ENCODE results near the gene TMEM176B.
"Not testable (repeated sequence)": the region's sequence is repeated elsewhere in the genome, so short reads cannot be mapped to it uniquely, and the experiment has no call there.

The TMEM176B gene

GRCh38 chr7:150788474-150789269, 11.5 kb downstream of the TMEM176B start:
- peak; percentile 5 for DNase-seq

GRCh38 chr7:150787321-150788281, 12.6 kb downstream of the TMEM176B start:
- DNase-seq, result peak; percentile 15

DNA sequence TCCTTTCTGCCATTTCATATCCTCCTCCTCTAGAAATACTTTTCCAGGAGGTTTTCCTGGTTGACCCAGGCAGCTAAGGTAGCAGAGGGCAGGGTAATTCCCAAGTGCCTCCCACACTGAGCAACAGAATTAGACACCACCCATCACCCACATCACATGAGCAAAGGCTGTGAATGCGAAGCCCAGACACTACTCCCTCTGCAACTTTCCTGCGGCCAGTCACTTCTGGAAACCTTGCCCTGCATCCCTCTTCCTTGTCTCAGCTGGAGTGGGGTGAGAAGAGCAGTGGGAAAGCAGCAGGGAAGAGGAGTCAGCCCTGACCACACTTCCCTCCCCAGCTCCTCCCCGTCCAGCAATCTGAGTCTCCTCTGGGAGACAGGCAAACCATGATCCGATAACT, 15.2 kb downstream of the TMEM176B start:
- DNase-seq, result no peak

- no peak for DNase-seq
Observed at GRCh38 chr7:150784120-150784736, 15.9 kb downstream of the TMEM176B start.

- no peak for DNase-seq
Observed at GRCh38 chr7:150781961-150782360, 18.2 kb downstream of the TMEM176B start.

GRCh38 chr7:150781103-150781502, 19.1 kb downstream of the TMEM176B start:
- DNase-seq, result no peak

- DNase-seq, result no peak
Observed at GRCh38 chr7:150780292-150780691, 19.9 kb downstream of the TMEM176B start.

DNA sequence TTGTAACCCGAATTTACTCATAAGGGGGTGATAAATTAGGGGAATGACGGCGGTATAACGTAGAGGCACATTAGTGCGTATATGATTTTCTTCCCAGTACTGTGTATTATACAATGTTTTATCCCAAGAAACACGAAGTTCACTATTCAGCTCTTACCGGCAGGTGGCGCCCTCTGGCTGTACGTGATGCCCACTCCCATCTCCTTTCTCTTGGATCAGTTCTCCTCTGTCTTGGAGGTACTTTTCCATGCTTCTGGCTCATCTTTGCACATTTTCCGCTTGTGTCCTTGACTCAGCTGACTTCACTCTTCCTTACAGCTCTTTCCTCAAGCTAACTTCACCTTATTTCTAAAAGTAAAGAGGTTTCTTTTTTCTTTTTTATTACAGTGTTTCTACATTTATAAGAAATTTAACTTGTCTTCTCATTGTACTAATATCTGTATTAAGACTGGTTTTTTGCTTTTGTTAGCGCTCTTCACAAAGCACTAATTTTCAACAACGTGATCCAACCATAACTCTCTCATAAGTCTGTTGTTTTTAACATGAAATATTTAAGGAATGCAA, 21.3 kb downstream of the TMEM176B start:
- peak; percentile 70 for DNase-seq

DNA sequence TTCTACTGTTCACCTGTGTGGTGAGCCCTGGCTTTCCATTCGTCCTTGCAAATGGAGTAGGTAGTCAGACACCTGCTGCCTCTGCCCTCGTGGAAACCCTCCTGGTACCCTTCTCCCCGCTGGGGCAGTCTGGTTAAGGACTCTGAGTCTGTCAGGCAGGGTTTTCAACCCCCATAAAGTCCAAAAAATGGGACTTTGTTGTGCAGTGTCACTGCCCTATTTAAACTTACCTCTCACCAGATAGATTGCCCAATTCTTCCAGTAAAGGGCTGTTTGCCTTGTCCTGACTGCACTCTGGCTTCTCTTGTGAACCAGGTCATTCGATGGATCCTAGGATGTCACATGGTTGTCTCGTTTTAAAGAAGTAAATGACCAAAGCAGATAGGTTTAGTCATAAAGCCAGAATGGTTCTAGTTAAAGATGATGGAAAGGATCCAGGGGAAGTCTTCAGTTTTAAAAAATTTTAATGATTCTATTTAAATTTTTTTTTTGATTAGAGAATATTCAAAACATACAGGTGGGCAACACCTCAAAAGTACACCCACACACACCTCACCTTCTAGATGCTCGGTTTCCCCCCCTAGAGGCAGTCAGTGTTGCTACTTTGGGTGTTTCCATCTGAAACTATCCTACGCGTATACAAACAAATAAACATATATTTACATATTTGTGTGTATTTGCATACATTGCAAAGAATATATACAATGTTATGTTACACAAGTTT, 22.0 kb downstream of the TMEM176B start:
- no peak for DNase-seq

- DNase-seq, result not testable (repeated sequence)
Observed at GRCh38 chr7:150774131-150774530, 26.0 kb downstream of the TMEM176B start.

- DNase-seq, result no peak
Observed at GRCh38 chr7:150769768-150770167, 30.4 kb downstream of the TMEM176B start.

- no peak for DNase-seq
Observed at GRCh38 chr7:150766334-150766709, 33.8 kb downstream of the TMEM176B start.

- no peak for DNase-seq
Observed at GRCh38 chr7:150759479-150759878, 40.7 kb downstream of the TMEM176B start.

- DNase-seq, result no peak
Observed at GRCh38 chr7:150756858-150757257, 43.3 kb downstream of the TMEM176B start.

GRCh38 chr7:150756166-150756565, 44.0 kb downstream of the TMEM176B start:
- no peak for DNase-seq

DNA sequence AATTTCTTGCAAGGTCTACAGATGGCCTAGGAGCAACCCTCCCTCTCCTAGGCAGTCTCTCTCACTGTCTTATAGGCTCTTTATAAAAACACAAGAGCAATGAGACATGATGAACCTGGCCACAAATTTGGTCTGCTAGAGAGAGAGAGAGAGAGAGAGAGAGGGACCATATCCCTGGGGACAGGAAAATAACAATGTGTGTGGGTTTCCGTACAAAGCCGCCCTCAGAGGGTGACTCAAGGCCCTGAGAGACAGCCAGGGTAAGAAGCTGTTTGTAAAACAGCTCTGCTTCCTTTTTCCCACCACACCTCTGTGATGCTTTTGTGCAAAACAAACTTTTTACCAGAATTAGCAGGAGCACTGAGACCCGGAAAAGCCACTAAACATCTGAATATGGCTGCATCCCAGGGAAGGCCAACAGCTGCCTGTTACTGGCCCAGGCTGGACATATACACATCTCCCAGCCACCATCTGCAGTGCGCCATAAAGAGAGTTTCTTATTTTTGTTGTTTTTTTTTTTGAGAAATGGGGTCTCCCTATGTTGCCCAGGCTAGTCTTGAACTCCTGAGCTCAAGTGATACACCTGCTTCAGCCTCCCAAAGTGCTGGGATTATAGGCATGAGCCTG, 44.6 kb downstream of the TMEM176B start:
- DNase-seq, result no peak

DNA sequence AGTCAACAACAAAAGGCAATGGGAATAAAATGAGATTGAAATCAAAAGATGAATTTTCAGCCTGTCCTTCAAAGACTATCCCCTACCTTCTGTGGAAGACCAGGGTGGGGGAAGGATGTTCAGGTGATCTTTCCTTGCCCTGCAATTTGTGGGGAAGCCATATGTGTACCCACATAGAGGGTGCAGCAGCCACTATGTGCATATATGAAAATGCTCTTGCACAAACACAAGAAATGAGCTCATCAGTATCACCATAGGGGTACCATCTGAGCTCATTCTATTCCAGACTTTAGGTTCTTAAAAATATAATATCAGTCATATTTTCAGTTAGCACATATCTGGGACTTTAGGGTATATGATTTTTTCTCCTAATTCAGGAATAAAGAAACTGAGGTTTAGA, 45.2 kb downstream of the TMEM176B start:
- no peak for DNase-seq

DNA sequence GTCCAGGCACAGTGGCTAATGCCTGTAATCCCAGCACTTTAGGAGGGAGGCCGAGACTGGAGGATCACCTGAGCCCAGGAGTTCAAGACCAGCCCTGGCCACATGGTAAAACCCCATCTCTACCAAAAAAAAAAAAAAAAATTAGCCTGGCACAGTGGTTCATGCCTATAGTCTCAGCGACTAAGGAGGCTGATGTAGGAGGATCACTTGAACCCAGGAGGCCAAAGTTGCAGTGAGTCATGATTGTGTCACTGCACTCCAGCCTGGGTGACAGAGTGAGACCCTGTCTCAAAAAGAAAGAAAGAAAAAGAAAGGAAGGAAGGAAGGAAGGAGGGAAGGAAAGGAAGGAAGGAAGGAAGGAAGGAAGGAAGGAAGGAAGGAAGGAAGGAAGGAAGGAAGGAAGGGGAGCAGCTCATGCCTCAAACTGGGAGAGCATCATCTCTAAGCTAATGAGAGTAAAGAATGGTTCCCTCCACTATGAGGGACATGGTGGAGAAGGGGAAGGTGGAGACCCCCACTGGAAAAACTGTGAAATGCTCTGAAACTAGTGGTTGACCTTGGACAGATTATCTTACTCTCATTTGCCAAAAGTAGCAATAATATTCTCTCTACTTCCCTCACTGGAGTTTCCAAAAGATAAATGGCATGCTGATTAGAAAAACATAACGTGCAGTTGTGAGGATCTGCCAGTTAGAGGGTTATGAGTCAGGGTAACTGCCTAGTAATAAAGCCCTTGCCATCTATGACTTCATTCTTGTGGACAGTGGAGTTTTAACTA, 46.1 kb downstream of the TMEM176B start:
- peak; percentile 20 for DNase-seq

DNA sequence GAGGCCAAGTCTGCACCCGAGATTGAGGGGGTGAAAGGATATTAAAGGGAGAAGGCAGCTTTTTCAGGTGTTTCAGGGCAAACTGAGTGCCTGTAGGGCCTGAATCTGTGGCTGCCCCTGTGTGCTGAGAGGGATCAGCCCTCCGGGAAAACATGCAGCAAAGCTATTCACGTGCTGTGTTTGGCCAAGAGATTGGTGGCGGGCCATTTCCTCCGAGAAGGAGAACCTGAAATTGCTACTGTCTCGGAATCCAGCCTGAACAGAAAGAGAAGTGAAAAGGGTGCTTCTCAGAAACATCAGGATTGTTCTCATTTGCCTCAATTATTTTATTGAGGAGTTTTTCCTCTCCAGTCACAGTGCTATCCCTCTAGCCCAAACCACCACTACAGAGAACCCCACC, 46.9 kb downstream of the TMEM176B start:
- DNase-seq, result no peak

- no peak for DNase-seq
Observed at GRCh38 chr7:150751702-150752101, 48.5 kb downstream of the TMEM176B start.

DNA sequence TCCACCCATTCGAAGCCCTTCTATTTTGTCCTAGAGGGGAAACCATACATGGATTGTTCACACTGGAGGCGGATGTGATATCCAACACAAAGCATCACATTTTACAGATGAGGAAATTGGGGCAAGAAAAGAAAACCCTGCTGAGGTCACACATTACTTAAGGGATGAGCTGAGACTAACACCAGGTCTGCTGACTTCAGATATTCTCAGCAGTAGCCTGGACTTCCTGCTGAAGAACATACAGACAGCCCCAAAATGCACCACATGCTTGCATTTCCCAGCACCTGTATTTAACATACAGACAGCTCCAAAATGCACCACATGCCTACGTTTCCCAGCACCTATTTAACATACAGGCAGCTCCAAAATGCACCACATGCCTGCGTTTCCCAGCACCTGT, 51.8 kb downstream of the TMEM176B start:
- DNase-seq, result no peak
